Measurements from ENCODE around the gene KCTD1.

GRCh38 chr18:26439537-26439936 lies 108.8 kb downstream of the KCTD1 start:
- TF ChIP-seq CEBPB (IDR thresholded peaks at IDR 0.05) (no peak), RAD21 (IDR thresholded peaks at IDR 0.05; ENCODE audit: low read depth) (no peak), REST (IDR thresholded peaks at IDR 0.05; ENCODE audit: low read depth) (no peak), EP300 (IDR thresholded peaks at IDR 0.05; ENCODE audit: borderline replicate concordance) (no peak), FOXM1 (IDR thresholded peaks at IDR 0.05; ENCODE audit: borderline replicate concordance, low read depth) (no peak), YY1 (IDR thresholded peaks at IDR 0.05; ENCODE audit: low read depth) (no peak), ZBTB7A (IDR thresholded peaks at IDR 0.05; ENCODE audit: low read depth) (no peak), NFIC (IDR thresholded peaks at IDR 0.05) (no peak), MAX (IDR thresholded peaks at IDR 0.05) (no peak), TAF1 (IDR thresholded peaks at IDR 0.05; ENCODE audit: low read depth) (no peak), USF1 (IDR thresholded peaks at IDR 0.05) (no peak), EGR1 (IDR thresholded peaks at IDR 0.05) (no peak)
